Ovary (tissue), 3 donors: Measurements from ENCODE around the gene ASB1.

Experiments
- EP300 ChIP-seq: sonication (generic); formaldehyde crosslinking; IDR thresholded peaks from one replicate; pipeline ENCODE4 v1.6.1; 2017; ENCODE audit warnings: antibody characterized with exemption
- TF ChIP-seq, protein P1 (sequence below), 3 donors: fragments of 450-650 bp in 2 of 3; fragments of 200-600 bp in 1 of 3; IDR thresholded peaks; one replicate each; pipeline versions ENCODE4 v1.5.1 to v1.8.0; 2016 to 2022; ENCODE audit warnings: antibody characterized with exemption in 3 of 3, mild to moderate bottlenecking in 1 of 3
- donor health status: DM: no; HTN: no; CAD: no.

DNA sequence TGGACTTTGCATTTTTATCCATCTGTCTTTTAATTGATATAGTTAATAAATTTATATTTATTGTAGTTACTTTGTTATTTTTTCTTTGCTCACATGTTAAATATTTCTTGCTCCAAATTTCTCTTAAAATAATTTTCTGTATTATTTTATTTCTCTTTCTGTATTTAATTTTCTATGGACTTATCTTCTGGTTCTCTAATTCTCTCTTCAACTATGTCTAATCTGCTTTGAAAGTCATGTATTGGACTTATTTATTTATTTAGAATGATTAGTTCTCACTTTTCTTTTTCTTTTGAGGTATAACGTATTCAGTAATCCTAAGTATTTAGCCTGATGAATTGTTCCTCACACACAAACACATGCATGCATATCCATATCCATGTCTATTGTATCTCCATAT is 53.1 kb downstream of the ASB1 start:
- TF ChIP-seq, protein P1, sequence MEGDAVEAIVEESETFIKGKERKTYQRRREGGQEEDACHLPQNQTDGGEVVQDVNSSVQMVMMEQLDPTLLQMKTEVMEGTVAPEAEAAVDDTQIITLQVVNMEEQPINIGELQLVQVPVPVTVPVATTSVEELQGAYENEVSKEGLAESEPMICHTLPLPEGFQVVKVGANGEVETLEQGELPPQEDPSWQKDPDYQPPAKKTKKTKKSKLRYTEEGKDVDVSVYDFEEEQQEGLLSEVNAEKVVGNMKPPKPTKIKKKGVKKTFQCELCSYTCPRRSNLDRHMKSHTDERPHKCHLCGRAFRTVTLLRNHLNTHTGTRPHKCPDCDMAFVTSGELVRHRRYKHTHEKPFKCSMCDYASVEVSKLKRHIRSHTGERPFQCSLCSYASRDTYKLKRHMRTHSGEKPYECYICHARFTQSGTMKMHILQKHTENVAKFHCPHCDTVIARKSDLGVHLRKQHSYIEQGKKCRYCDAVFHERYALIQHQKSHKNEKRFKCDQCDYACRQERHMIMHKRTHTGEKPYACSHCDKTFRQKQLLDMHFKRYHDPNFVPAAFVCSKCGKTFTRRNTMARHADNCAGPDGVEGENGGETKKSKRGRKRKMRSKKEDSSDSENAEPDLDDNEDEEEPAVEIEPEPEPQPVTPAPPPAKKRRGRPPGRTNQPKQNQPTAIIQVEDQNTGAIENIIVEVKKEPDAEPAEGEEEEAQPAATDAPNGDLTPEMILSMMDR (IDR thresholded peaks at IDR 0.05): no peak
- no peak for TF ChIP-seq EP300
